ENCODE data around the gene RND1.

RND1 gene

GRCh38 chr12:48882315-48882687, 16.6 kb upstream of the RND1 start:
- TF ChIP-seq TCF12 (IDR thresholded peaks at IDR 0.05; ENCODE audit: low read depth), result no peak
- TF ChIP-seq, protein P1, sequence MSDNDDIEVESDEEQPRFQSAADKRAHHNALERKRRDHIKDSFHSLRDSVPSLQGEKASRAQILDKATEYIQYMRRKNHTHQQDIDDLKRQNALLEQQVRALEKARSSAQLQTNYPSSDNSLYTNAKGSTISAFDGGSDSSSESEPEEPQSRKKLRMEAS (IDR thresholded peaks at IDR 0.05), result no peak
- TF ChIP-seq REST (IDR thresholded peaks at IDR 0.05; ENCODE audit: low read depth), result no peak
- no peak for TF ChIP-seq TAF1 (IDR thresholded peaks at IDR 0.05; ENCODE audit: low read depth)
- TF ChIP-seq RAD21 (IDR thresholded peaks at IDR 0.05; ENCODE audit: low read depth), result no peak
- no peak for TF ChIP-seq TEAD4 (IDR thresholded peaks at IDR 0.05)
- TF ChIP-seq USF1 (IDR thresholded peaks at IDR 0.05), result no peak
- no peak for TF ChIP-seq FOXM1 (IDR thresholded peaks at IDR 0.05; ENCODE audit: borderline replicate concordance, low read depth)
- TF ChIP-seq CREB1 (IDR thresholded peaks at IDR 0.05; ENCODE audit: low read depth), result no peak
- TF ChIP-seq ZBTB7A (IDR thresholded peaks at IDR 0.05; ENCODE audit: low read depth), result no peak
- TF ChIP-seq EP300 (IDR thresholded peaks at IDR 0.05; ENCODE audit: borderline replicate concordance), result no peak
- TF ChIP-seq CEBPB (IDR thresholded peaks at IDR 0.05), result no peak
- TF ChIP-seq NFIC (IDR thresholded peaks at IDR 0.05), result no peak

GRCh38 chr12:48881686-48882314, 16.1 kb upstream of the RND1 start:
- TF ChIP-seq ZBTB7A (IDR thresholded peaks at IDR 0.05; ENCODE audit: low read depth), result no peak
- no peak for TF ChIP-seq TEAD4 (IDR thresholded peaks at IDR 0.05)
- no peak for TF ChIP-seq NFIC (IDR thresholded peaks at IDR 0.05)
- TF ChIP-seq EGR1 (IDR thresholded peaks at IDR 0.05), result no peak
- TF ChIP-seq CEBPB (IDR thresholded peaks at IDR 0.05), result no peak
- TF ChIP-seq EP300 (IDR thresholded peaks at IDR 0.05; ENCODE audit: borderline replicate concordance), result no peak
- TF ChIP-seq TAF1 (IDR thresholded peaks at IDR 0.05; ENCODE audit: low read depth), result no peak

DNA sequence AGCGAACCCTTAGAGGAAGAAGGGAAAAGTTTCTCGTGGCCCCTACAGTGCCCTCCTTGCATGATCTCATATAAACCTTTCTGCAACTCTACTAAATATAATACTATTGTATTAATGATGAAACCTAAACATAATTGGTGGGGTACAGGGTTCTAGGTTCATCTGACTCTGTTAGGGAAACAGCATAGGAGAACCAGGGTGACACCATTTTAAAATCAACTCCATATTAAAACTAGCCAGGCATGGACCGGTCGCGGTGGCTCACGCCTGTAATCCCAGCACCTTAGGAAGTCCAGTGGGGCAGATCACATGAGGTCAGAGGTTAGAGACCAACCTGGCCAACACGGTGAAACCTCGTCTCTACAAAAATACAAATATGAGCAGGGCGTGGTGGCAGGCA, 15.0 kb upstream of the RND1 start:
- TF ChIP-seq EP300 (IDR thresholded peaks at IDR 0.05; ENCODE audit: borderline replicate concordance), result no peak
- TF ChIP-seq FOXM1 (IDR thresholded peaks at IDR 0.05; ENCODE audit: borderline replicate concordance, low read depth), result no peak
- TF ChIP-seq YY1 (IDR thresholded peaks at IDR 0.05; ENCODE audit: low read depth), result no peak
- TF ChIP-seq EGR1 (IDR thresholded peaks at IDR 0.05), result no peak
- no peak for TF ChIP-seq CEBPB (IDR thresholded peaks at IDR 0.05)
- TF ChIP-seq NFIC (IDR thresholded peaks at IDR 0.05), result no peak
- TF ChIP-seq TEAD4 (IDR thresholded peaks at IDR 0.05), result no peak
- no peak for TF ChIP-seq ZBTB7A (IDR thresholded peaks at IDR 0.05; ENCODE audit: low read depth)
- TF ChIP-seq TCF12 (IDR thresholded peaks at IDR 0.05; ENCODE audit: low read depth), result no peak
- TF ChIP-seq CREB1 (IDR thresholded peaks at IDR 0.05; ENCODE audit: low read depth), result no peak
- TF ChIP-seq RAD21 (IDR thresholded peaks at IDR 0.05; ENCODE audit: low read depth), result no peak

- TF ChIP-seq TEAD4 (IDR thresholded peaks at IDR 0.05) (no peak), ZBTB7A (IDR thresholded peaks at IDR 0.05; ENCODE audit: low read depth) (no peak), YY1 (IDR thresholded peaks at IDR 0.05; ENCODE audit: low read depth) (no peak), CREB1 (IDR thresholded peaks at IDR 0.05; ENCODE audit: low read depth) (no peak), REST (IDR thresholded peaks at IDR 0.05; ENCODE audit: low read depth) (no peak), RAD21 (IDR thresholded peaks at IDR 0.05; ENCODE audit: low read depth) (no peak), USF1 (IDR thresholded peaks at IDR 0.05) (no peak), EGR1 (IDR thresholded peaks at IDR 0.05) (no peak), EP300 (IDR thresholded peaks at IDR 0.05; ENCODE audit: borderline replicate concordance) (no peak), TCF12 (IDR thresholded peaks at IDR 0.05; ENCODE audit: low read depth) (no peak), CEBPB (IDR thresholded peaks at IDR 0.05) (no peak), NFIC (IDR thresholded peaks at IDR 0.05) (no peak), TAF1 (IDR thresholded peaks at IDR 0.05; ENCODE audit: low read depth) (no peak), FOXM1 (IDR thresholded peaks at IDR 0.05; ENCODE audit: borderline replicate concordance, low read depth) (no peak)
- TF ChIP-seq, protein P1 (IDR thresholded peaks at IDR 0.05), result no peak
These were observed 12.9 kb upstream of the RND1 start for GRCh38 chr12:48878548-48878947.

DNA sequence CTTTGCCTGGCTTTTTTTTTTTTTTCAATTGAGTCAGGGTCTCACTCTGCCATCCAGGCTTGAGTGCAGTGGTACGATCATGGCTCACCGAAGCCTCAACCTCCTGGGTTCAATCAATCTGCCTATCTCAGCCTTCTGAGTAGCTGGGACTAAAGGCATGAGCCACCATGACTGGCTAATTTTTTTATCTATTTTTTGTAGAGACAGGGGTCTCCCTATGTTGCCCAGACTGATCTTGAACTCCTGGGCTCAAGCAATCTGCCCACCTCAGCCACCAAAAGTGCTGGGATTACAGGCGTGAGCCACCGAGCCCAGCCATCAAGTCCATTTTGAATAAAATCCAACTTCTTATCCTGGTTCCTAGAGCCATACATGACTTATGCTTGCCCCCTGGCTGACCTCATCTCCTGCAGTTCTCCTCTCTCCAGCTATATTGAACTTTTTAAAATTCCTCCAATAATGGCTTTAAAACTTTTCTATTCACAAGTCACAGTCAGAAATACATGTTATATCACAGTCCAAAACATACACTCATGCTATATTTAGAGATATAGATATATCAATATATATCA, 10.4 kb upstream of the RND1 start:
- no peak for TF ChIP-seq EGR1 (IDR thresholded peaks at IDR 0.05)
- no peak for TF ChIP-seq REST (IDR thresholded peaks at IDR 0.05; ENCODE audit: low read depth)
- TF ChIP-seq, protein P1 (IDR thresholded peaks at IDR 0.05), result no peak
- no peak for TF ChIP-seq TCF12 (IDR thresholded peaks at IDR 0.05; ENCODE audit: low read depth)
- TF ChIP-seq CEBPB (IDR thresholded peaks at IDR 0.05), result no peak
- TF ChIP-seq RAD21 (IDR thresholded peaks at IDR 0.05; ENCODE audit: low read depth), result no peak

All from Ishikawa (cell line).